Endothelial cell of umbilical vein (primary cell): ENCODE results near the gene POP7. TPM values are rescaled to one million over a fixed set of nuclear protein-coding genes. Genes with fewer than 3 reads are reported as not detected.
"Not testable (repeated sequence)": the region's sequence is repeated elsewhere in the genome, so short reads cannot be mapped to it uniquely, and the experiment has no call there.

ENCODE experiments used
- BruUV-seq: library from RNA; stranded (reverse); fragments of 400-500 nt; replicated peaks from 2 replicates; lab custom pipeline; 2021; lab: Mats Ljungman, UMichigan
- CTCF ChIA-PET: fragments of 300-600, 350-600 bp; sonication (Branson Sonifier 250); formaldehyde crosslinking; loops from one replicate; lab custom pipeline; 2021; ENCODE audit warnings: antibody characterized with exemption, inconsistent platforms; lab: Charles Lee
- POLR2A ChIA-PET: fragments of 300-600, 350-600 bp; sonication (Branson Sonifier 250); formaldehyde crosslinking; loops from one replicate; lab custom pipeline; 2021; ENCODE audit warnings: antibody characterized with exemption, inconsistent platforms; lab: Charles Lee
- DNase-seq: peaks from one replicate; pipeline ENCODE4 v3.0.0-alpha.2; 2011; ENCODE audit warnings: low read depth, low spot score
- FAIRE-seq: peaks from 2 replicates; lab custom pipeline; 2011; peaks lifted over from hg19 to GRCh38; lab: Jason Lieb, UNC
- H2AFZ ChIP-seq: 2 replicates; pipeline ENCODE4 v1.6.0; 2012; ENCODE audit warnings: low read depth, low read length, control low read depth, inconsistent platforms
- H3K27ac ChIP-seq: 2 replicates; pipeline ENCODE4 v1.5.1; 2011; ENCODE audit warnings: low read depth, mild to moderate bottlenecking, control low read depth, low read length, moderate library complexity; ENCODE audit not compliant: insufficient read depth
- H3K27me3 ChIP-seq, 2 experiments: 2 replicates each; pipeline versions ENCODE4 v1.6.0 to v1.6.1; 2011; ENCODE audit warnings: low read length in 2 of 2, mixed read lengths in 1 of 2; ENCODE audit not compliant: control insufficient read depth in 2 of 2, insufficient read depth in 2 of 2
- H3K36me3 ChIP-seq, 2 experiments: 2 replicates in 1 of 2; 3 replicates in 1 of 2; pipeline ENCODE4 v1.5.1; 2011; ENCODE audit warnings: low read length in 2 of 2, mild to moderate bottlenecking in 1 of 2, moderate library complexity in 1 of 2; ENCODE audit not compliant: control insufficient read depth in 2 of 2, insufficient read depth in 2 of 2; ENCODE audit errors: extremely low read depth in 1 of 2
- H3K4me1 ChIP-seq: 3 replicates; pipeline ENCODE4 v1.5.1; 2011; ENCODE audit warnings: mild to moderate bottlenecking, low read length; ENCODE audit not compliant: control insufficient read depth, insufficient read depth; ENCODE audit errors: extremely low read depth
- H3K4me2 ChIP-seq: 2 replicates; pipeline ENCODE4 v1.6.1; 2011; ENCODE audit warnings: low read length, control low read depth, mixed read lengths; ENCODE audit not compliant: insufficient read depth
- H3K4me3 ChIP-seq, 3 experiments: fragments of 200-600 bp in 1 of 3; sonication (generic), shearing (Covaris generic) in 1 of 3; replicated peaks in 1 of 3; 2 replicates each; pipeline ENCODE4 v1.5.1; 2011 to 2016; ENCODE audit warnings: control low read depth in 3 of 3, low read length in 3 of 3, mild to moderate bottlenecking in 2 of 3, inconsistent platforms in 1 of 3, low read depth in 1 of 3, moderate library complexity in 1 of 3; ENCODE audit not compliant: insufficient read depth in 1 of 3
- H3K79me2 ChIP-seq: 2 replicates; pipeline ENCODE4 v1.6.0; 2012; ENCODE audit warnings: low read length, inconsistent platforms; ENCODE audit not compliant: control insufficient read depth, insufficient read depth
- H3K9ac ChIP-seq: replicated peaks from 2 replicates; pipeline ENCODE3; 2011; ENCODE audit warnings: low read length, control low read depth; ENCODE audit not compliant: insufficient read depth; ENCODE audit errors: extremely low read depth
- H3K9me1 ChIP-seq: replicated peaks from 3 replicates; pipeline ENCODE4 v1.6.0; 2011; ENCODE audit warnings: mild to moderate bottlenecking, low read length; ENCODE audit not compliant: control insufficient read depth, insufficient read depth; ENCODE audit errors: extremely low read depth
- H3K9me3 ChIP-seq: replicated peaks from 2 replicates; pipeline ENCODE4 v1.5.1; 2012; ENCODE audit warnings: low read length, inconsistent platforms; ENCODE audit not compliant: control insufficient read depth, insufficient read depth
- H4K20me1 ChIP-seq: replicated peaks from 2 replicates; pipeline ENCODE3; 2011; ENCODE audit warnings: mild to moderate bottlenecking, low read length; ENCODE audit not compliant: control insufficient read depth, insufficient read depth; ENCODE audit errors: extremely low read depth
- CTCF ChIP-seq, 2 donors: IDR thresholded peaks; 1 replicate in 1 of 2; 2 replicates in 1 of 2; pipeline ENCODE4 v1.5.1; 2011; ENCODE audit warnings: low read length in 2 of 2, mild to moderate bottlenecking in 2 of 2, moderate library complexity in 2 of 2, control low read depth in 1 of 2, inconsistent platforms in 1 of 2, low read depth in 1 of 2; ENCODE audit not compliant: insufficient read depth in 1 of 2; ENCODE audit errors: extremely low read depth in 1 of 2
- EZH2 ChIP-seq: IDR thresholded peaks from 2 replicates; pipeline ENCODE4 v1.6.1; 2012; ENCODE audit warnings: borderline replicate concordance, low read depth, mild to moderate bottlenecking, moderate library complexity, low read length, inconsistent platforms; ENCODE audit not compliant: severe bottlenecking
- FOS ChIP-seq: IDR thresholded peaks from 2 replicates; pipeline ENCODE4 v1.6.1; 2011; ENCODE audit warnings: mild to moderate bottlenecking, low read length, moderate library complexity, borderline replicate concordance; ENCODE audit not compliant: insufficient read depth
- GATA2 ChIP-seq: IDR thresholded peaks from 2 replicates; pipeline ENCODE4 v1.7.0; 2011; ENCODE audit warnings: low read depth, mild to moderate bottlenecking, moderate library complexity, mixed read lengths, low read length; ENCODE audit not compliant: insufficient read length, insufficient read depth
- JUN ChIP-seq: IDR thresholded peaks from 2 replicates; pipeline ENCODE4 v1.6.1; 2011; ENCODE audit warnings: borderline replicate concordance, low read depth; ENCODE audit not compliant: insufficient read length, insufficient read depth
- MAX ChIP-seq: IDR thresholded peaks from 2 replicates; pipeline ENCODE4 v1.6.1; 2011; ENCODE audit not compliant: insufficient read depth, insufficient read length
- MYC ChIP-seq: IDR thresholded peaks from one replicate; pipeline ENCODE4 v1.6.1; 2011; ENCODE audit warnings: mild to moderate bottlenecking, low read depth, low read length
- POLR2A ChIP-seq: IDR thresholded peaks from 2 replicates; pipeline ENCODE4 v1.6.1; 2012; ENCODE audit warnings: low read depth, mild to moderate bottlenecking, control low read depth, low read length
- POLR2AphosphoS5 ChIP-seq: IDR thresholded peaks from 2 replicates; pipeline ENCODE4 v1.6.1; 2012; ENCODE audit warnings: low read depth, mild to moderate bottlenecking, control low read depth, low read length, moderate library complexity; ENCODE audit not compliant: insufficient read depth
- dilution Hi-C: fragments of 300-500 bp; cut with MboI; formaldehyde crosslinking; loops from one replicate; pipeline ENCODE4 v1.15.0; 2019; ENCODE audit warnings: low sequenced_read_pairs; ENCODE audit not compliant: extremely low pct_ligation_motif_present
- intact Hi-C: fragments of 100-400 bp; cut with micrococcal nuclease; formaldehyde crosslinking; loops from one replicate; pipeline ENCODE4 v1.10.0; 2022
- polyA plus RNA-seq, 4 experiments: library from polyadenylated mRNA; depleted of rRNA in 3 of 4; stranded (reverse) in 3 of 4; unstranded in 1 of 4; fragments of >200 nt; gene quantifications; 2 replicates each; pipeline versions ENCODE4 v1.2.1 to v1.2.3, GENCODE V29; 2011 to 2012; ENCODE audit warnings: missing spikeins in 1 of 4
- total RNA-seq: library from RNA; stranded (reverse); gene quantifications from 2 replicates; pipeline ENCODE4 v1.2.3, GENCODE V29; 2021

POP7 gene
- total and polyA plus RNA-seq, 2 donors (not counting 3 experiments of a cell fraction or from before 2014, with no cell fraction given): 47.4 to 48.8 TPM

GRCh38 chr7:100723732-100724275, 17.9 kb downstream of the POP7 start:
- Histone ChIP-seq H3K9me3 (no peaks in the 10 kb centered on the region), H3K9me1 (no peaks in the 10 kb centered on the region), H3K27ac (no peak overlapping the region), H2AFZ (no peak overlapping the region), H3K4me3 (no peak overlapping the region), H3K4me1 (no peaks in the 10 kb centered on the region), H3K27me3 (peaks cover 29 to 36% of the 10 kb centered on the region in 2 experiments), H3K9ac (no peak overlapping the region), H3K36me3 (no peaks in the 10 kb centered on the region), H3K4me2 (no peak overlapping the region), H4K20me1 (no peaks in the 10 kb centered on the region), H3K79me2 (no peaks in the 10 kb centered on the region)
- FAIRE-seq: no peak
- no peak for DNase-seq
- dilution Hi-C loops: loop anchor here (25.0 kb wide), 1 partner anchor 113 kb away; the partner anchor contains the start of gene EPHB4
- ChIA-PET POLR2A (no interaction called here), CTCF (interaction anchor here (0.7 to 3.1 kb wide), 3 partner anchors 12 to 76 kb away, joined by 3 to 13 read pairs (median 13); partner anchors contain the start of gene POP7)
- no TSS peak for BruUV-seq
- TF ChIP-seq JUN: no peak
- no peak for TF ChIP-seq GATA2
- no peak for TF ChIP-seq POLR2AphosphoS5
- no peak for TF ChIP-seq MAX
- no peak for TF ChIP-seq EZH2
- TF ChIP-seq CTCF (IDR thresholded peaks at IDR 0.05; ENCODE audit: extremely low read depth in 1 of 2, insufficient read depth in 1 of 2, low read depth in 1 of 2, low read length in 2 of 2): no peak
- no peak for TF ChIP-seq POLR2A
- no peak for TF ChIP-seq FOS
- TF ChIP-seq MYC: no peak
- intact Hi-C loops: no loop called here

- CTCF ChIA-PET: interaction anchor here (0.9 to 5.2 kb wide), 11 partner anchors 14 to 254 kb away, joined by 3 to 90 read pairs (median 7); partner anchors contain the start of genes FBXO24, LRCH4, MOSPD3 and POP7
- peaks cover 29 to 35% of the 10 kb centered on the region in 2 experiments for H3K27me3 ChIP-seq
- H2AFZ ChIP-seq, BruUV-seq, H3K79me2 ChIP-seq, FAIRE-seq, H4K20me1 ChIP-seq, H3K4me1 ChIP-seq, H3K9me1 ChIP-seq, H3K9ac ChIP-seq, H3K27ac ChIP-seq, intact Hi-C loops, H3K36me3 ChIP-seq, H3K9me3 ChIP-seq, DNase-seq, H3K4me3 ChIP-seq, H3K4me2 ChIP-seq, POLR2A ChIA-PET: not testable (repeated sequence)
- dilution Hi-C loops: loop anchor here (25.0 kb wide), 1 partner anchor 113 kb away; the partner anchor contains the start of gene EPHB4
Observed at GRCh38 chr7:100724364-100724763, 18.4 kb downstream of the POP7 start.
